AG10803 (cell line): ENCODE measurements around the gene CCSER1.
"Not testable (repeated sequence)": the region's sequence is repeated elsewhere in the genome, so short reads cannot be mapped to it uniquely, and the experiment has no call there.

Experiments
- DNase-seq: peaks from one replicate; pipeline ENCODE4 v3.0.0; 2010; ENCODE audit warnings: low read depth
- H3K4me3 ChIP-seq: 2 replicates; pipeline ENCODE4 v1.5.1; 2011; ENCODE audit warnings: mild to moderate bottlenecking, low read length, control low read depth
- CTCF ChIP-seq: conservative IDR thresholded peaks from 2 replicates; pipeline ENCODE4 v1.5.1; 2011; ENCODE audit warnings: mild to moderate bottlenecking, low read length, control low read depth, inconsistent platforms

Gene CCSER1

GRCh38 chr4:91298824-91299223 lies 1171.6 kb downstream of the CCSER1 start:
- H3K4me3 ChIP-seq, result no peak overlapping the region
- no peak for TF ChIP-seq CTCF
- DNase-seq, result no peak

GRCh38 chr4:91302120-91302519 lies 1174.9 kb downstream of the CCSER1 start:
- DNase-seq, result no peak
- no peak for TF ChIP-seq CTCF
- H3K4me3 ChIP-seq, result no peak overlapping the region

GRCh38 chr4:91304292-91304691 lies 1177.1 kb downstream of the CCSER1 start:
- DNase-seq, result no peak
- no peak for TF ChIP-seq CTCF
- H3K4me3 ChIP-seq, result no peak overlapping the region

GRCh38 chr4:91317434-91317833 lies 1190.2 kb downstream of the CCSER1 start:
- no peak for DNase-seq
- H3K4me3 ChIP-seq, result no peak overlapping the region
- TF ChIP-seq CTCF, result no peak

- no peak overlapping the region for H3K4me3 ChIP-seq
- no peak for TF ChIP-seq CTCF
- DNase-seq, result no peak
Observed at GRCh38 chr4:91319556-91320268, 1192.5 kb downstream of the CCSER1 start.

GRCh38 chr4:91322961-91323360 lies 1195.8 kb downstream of the CCSER1 start:
- no peak for DNase-seq
- no peak overlapping the region for H3K4me3 ChIP-seq
- no peak for TF ChIP-seq CTCF

- TF ChIP-seq CTCF, result no peak
- no peak overlapping the region for H3K4me3 ChIP-seq
- no peak for DNase-seq
Observed at GRCh38 chr4:91325495-91325894, 1198.3 kb downstream of the CCSER1 start.

GRCh38 chr4:91326167-91326566 lies 1199.0 kb downstream of the CCSER1 start:
- not testable (repeated sequence) for DNase-seq, H3K4me3 ChIP-seq
